ENCODE measurements around the gene ZSCAN5B. TPM values are rescaled to one million over a fixed set of nuclear protein-coding genes. Genes with fewer than 3 reads are reported as not detected.

The ZSCAN5B gene
- total RNA-seq, 1 donor from 2014 or later, result not detected

DNA sequence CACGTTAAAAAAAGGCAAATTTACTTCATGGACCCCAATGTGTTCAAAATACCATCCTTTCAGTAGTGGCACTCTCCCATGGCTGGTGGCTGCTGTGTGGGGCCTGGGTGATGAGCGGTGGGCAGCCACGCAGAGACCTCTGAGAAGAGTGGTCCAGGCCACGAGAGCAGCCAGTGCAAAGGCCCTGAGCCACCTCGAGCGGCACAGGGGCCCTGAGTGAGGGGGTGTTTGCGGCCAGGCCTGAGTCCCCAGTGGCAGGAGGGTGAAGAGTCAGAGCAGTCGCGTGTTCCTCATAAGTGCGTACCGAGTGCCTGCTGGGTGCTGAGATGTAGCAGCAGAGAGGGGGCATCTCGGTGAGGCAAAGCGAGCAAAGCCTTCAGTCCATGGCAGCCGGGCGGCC is 49.5 kb downstream of the ZSCAN5B start:
- TF ChIP-seq, protein P1, sequence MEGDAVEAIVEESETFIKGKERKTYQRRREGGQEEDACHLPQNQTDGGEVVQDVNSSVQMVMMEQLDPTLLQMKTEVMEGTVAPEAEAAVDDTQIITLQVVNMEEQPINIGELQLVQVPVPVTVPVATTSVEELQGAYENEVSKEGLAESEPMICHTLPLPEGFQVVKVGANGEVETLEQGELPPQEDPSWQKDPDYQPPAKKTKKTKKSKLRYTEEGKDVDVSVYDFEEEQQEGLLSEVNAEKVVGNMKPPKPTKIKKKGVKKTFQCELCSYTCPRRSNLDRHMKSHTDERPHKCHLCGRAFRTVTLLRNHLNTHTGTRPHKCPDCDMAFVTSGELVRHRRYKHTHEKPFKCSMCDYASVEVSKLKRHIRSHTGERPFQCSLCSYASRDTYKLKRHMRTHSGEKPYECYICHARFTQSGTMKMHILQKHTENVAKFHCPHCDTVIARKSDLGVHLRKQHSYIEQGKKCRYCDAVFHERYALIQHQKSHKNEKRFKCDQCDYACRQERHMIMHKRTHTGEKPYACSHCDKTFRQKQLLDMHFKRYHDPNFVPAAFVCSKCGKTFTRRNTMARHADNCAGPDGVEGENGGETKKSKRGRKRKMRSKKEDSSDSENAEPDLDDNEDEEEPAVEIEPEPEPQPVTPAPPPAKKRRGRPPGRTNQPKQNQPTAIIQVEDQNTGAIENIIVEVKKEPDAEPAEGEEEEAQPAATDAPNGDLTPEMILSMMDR (IDR thresholded peaks at IDR 0.05; ENCODE audit: borderline replicate concordance), result no peak
- intact Hi-C loops (cut with micrococcal nuclease), result no loop called here
- H3K4me3 ChIP-seq, result no peak overlapping the region
- DNase-seq, result no peak
- H3K27me3 ChIP-seq (ENCODE audit: low read depth), result no peaks in the 10 kb centered on the region
- peaks cover 11% of the 10 kb centered on the region for H3K4me1 ChIP-seq
- peaks cover 29% of the 10 kb centered on the region for H3K36me3 ChIP-seq
- H3K27ac ChIP-seq (replicated peaks), result peak overlapping the region; percentile 33
- no peaks in the 10 kb centered on the region for H3K9me3 ChIP-seq (replicated peaks)

DNA sequence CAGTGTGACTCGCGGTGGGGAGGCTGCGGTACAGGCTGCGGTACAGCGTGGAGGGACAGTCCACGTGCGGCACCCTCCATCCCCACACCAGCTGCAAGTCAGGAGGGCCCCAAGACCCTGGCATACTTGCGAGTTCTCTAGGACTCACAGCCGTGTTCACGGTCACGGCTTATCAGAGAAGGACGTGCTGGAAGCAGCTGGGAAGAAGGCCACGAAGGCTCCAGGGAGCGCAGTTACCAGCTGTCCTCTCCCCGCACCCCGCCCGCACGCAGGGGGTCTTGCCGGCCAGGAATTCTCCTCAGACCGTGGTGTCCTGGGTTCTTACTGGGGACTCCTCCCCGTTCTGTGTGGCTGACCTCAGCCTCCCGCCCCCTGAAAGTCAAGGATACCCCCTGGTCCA is 50.3 kb downstream of the ZSCAN5B start:
- H3K36me3 ChIP-seq, result peaks cover 29% of the 10 kb centered on the region
- intact Hi-C loops (cut with micrococcal nuclease), result no loop called here
- H3K27ac ChIP-seq (replicated peaks), result no peak overlapping the region
- TF ChIP-seq, protein P1 (IDR thresholded peaks at IDR 0.05; ENCODE audit: borderline replicate concordance), result no peak
- H3K9me3 ChIP-seq (replicated peaks), result no peaks in the 10 kb centered on the region
- H3K27me3 ChIP-seq (ENCODE audit: low read depth), result no peaks in the 10 kb centered on the region
- peaks cover 16% of the 10 kb centered on the region for H3K4me1 ChIP-seq
- H3K4me3 ChIP-seq, result no peak overlapping the region
- DNase-seq, result no peak

DNA sequence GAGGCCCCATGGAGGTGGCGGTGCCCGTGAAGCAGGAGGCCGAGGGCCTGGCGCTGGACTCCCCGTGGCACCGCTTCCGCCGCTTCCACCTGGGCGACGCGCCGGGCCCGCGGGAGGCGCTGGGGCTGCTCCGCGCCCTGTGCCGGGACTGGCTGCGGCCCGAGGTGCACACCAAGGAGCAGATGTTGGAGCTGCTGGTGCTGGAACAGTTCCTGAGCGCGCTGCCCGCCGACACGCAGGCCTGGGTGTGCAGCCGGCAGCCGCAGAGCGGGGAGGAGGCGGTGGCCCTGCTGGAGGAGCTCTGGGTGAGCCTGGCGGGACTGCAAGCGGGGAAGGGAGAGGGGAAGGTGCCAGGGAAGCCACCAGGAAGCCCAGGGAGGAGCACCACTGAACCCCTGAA is 50.7 kb downstream of the ZSCAN5B start:
- Histone ChIP-seq H3K4me1 (peaks cover 20% of the 10 kb centered on the region), H3K4me3 (no peak overlapping the region), H3K36me3 (peaks cover 29% of the 10 kb centered on the region), H3K27me3 (ENCODE audit: low read depth) (no peaks in the 10 kb centered on the region), H3K9me3 (replicated peaks) (no peaks in the 10 kb centered on the region), H3K27ac (replicated peaks) (no peak overlapping the region)
- no peak for DNase-seq
- intact Hi-C loops (cut with micrococcal nuclease), result no loop called here
- TF ChIP-seq, protein P1 (IDR thresholded peaks at IDR 0.05; ENCODE audit: borderline replicate concordance), result no peak

DNA sequence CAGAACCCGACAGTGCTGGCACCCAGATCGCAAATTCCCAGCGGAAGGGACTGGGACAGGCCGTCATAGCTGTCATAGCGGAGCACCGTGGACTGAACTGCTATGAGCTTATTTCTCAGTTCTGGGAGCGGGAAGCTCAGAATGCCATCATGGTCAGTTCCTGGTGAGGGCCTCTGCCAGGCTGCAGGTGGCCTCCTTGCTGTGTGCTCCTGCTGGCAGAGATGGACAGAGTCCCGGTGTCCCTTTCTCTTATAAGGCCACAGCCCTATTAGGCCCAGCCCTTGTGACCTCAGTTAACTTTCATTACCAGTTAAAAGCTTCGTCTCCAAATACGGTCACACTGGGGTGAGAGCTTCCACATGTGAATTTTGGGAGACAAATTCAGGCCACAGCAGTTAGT is 51.9 kb downstream of the ZSCAN5B start:
- peaks cover 29% of the 10 kb centered on the region for H3K36me3 ChIP-seq
- H3K27me3 ChIP-seq (ENCODE audit: low read depth), result no peaks in the 10 kb centered on the region
- no peak overlapping the region for H3K4me3 ChIP-seq
- no peaks in the 10 kb centered on the region for H3K9me3 ChIP-seq (replicated peaks)
- DNase-seq, result no peak
- TF ChIP-seq, protein P1 (IDR thresholded peaks at IDR 0.05; ENCODE audit: borderline replicate concordance), result no peak
- no peak overlapping the region for H3K27ac ChIP-seq (replicated peaks)
- intact Hi-C loops (cut with micrococcal nuclease), result no loop called here
- peaks cover 24% of the 10 kb centered on the region for H3K4me1 ChIP-seq

DNA sequence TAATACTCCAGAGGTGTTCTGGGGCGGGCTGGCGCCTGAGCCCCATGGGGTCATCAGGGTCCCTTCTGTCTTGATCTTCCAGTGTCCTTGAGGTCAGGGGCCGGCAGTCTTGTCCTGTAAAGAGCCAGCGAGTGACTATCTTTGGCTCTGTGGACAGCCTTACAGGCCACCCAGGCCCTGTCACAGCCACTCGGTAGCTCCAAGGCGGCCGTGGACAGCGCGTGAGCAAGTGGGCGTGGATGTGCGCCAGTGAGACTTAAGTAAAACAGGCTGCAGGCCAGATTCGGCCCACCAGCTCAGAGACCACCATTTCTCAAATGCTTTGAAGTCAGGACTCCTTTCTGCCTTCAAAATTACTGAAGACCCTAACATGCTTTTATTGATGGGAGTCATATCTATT is 52.8 kb downstream of the ZSCAN5B start:
- Histone ChIP-seq H3K27me3 (ENCODE audit: low read depth) (no peaks in the 10 kb centered on the region), H3K4me1 (peaks cover 24% of the 10 kb centered on the region), H3K27ac (replicated peaks) (peak overlapping the region; percentile 16), H3K4me3 (no peak overlapping the region), H3K36me3 (peaks cover 26% of the 10 kb centered on the region), H3K9me3 (replicated peaks) (no peaks in the 10 kb centered on the region)
- intact Hi-C loops (cut with micrococcal nuclease), result no loop called here
- no peak for DNase-seq
- TF ChIP-seq, protein P1 (IDR thresholded peaks at IDR 0.05; ENCODE audit: borderline replicate concordance), result no peak

DNA sequence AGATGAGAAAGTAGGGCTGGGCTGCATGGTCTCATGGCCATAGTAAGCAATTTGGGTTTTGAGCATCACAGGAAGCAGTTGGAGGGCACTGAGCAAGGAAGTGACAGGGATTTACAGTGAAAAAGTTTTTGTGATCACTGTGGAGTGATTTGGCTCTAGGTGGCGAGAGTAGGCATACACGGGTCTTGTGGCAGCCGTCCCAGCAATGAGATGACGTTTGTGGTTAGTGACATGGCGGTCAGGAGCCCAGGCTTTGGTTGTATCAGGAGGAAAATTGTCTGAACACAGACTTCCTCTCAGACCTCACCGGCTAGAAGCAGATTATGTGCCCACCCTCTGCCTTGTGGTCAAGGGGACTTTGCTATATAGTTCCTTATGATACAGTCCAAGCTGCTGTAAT is 53.2 kb downstream of the ZSCAN5B start:
- no peak for DNase-seq
- TF ChIP-seq, protein P1 (IDR thresholded peaks at IDR 0.05; ENCODE audit: borderline replicate concordance), result no peak
- Histone ChIP-seq H3K36me3 (peaks cover 22% of the 10 kb centered on the region), H3K9me3 (replicated peaks) (no peaks in the 10 kb centered on the region), H3K4me1 (peaks cover 23% of the 10 kb centered on the region), H3K4me3 (no peak overlapping the region), H3K27ac (replicated peaks) (peak overlapping the region; percentile 16), H3K27me3 (ENCODE audit: low read depth) (no peaks in the 10 kb centered on the region)
- intact Hi-C loops (cut with micrococcal nuclease), result no loop called here

Data from left ventricle myocardium inferior (tissue), 1 donor.